GM19438 (cell line): ENCODE data around the gene PRR5L.

Source experiments
- ATAC-seq: cut with Tn5 transposase; IDR thresholded peaks from one replicate; pipeline ENCODE4 v1.9.1; 2021; ENCODE audit warnings: low read depth; ENCODE audit not compliant: unreplicated experiment

PRR5L gene

GRCh38 chr11:36426226-36426848, 130.2 kb downstream of the PRR5L start:
- ATAC-seq: no peak

- ATAC-seq: no peak
These were observed 131.0 kb downstream of the PRR5L start for GRCh38 chr11:36427079-36427478.

- ATAC-seq: no peak
These were observed 131.8 kb downstream of the PRR5L start for GRCh38 chr11:36427876-36428275.

- no peak for ATAC-seq
These were observed 135.5 kb downstream of the PRR5L start for GRCh38 chr11:36431429-36432092.

- ATAC-seq: no peak
These were observed 136.0 kb downstream of the PRR5L start for GRCh38 chr11:36432093-36432469.

- ATAC-seq: no peak
These were observed 136.7 kb downstream of the PRR5L start for GRCh38 chr11:36432738-36433137.

GRCh38 chr11:36436064-36436463, 140.0 kb downstream of the PRR5L start:
- ATAC-seq: no peak

GRCh38 chr11:36436589-36436988, 140.5 kb downstream of the PRR5L start:
- ATAC-seq: no peak

GRCh38 chr11:36437413-36437812, 141.3 kb downstream of the PRR5L start:
- ATAC-seq: no peak

- no peak for ATAC-seq
These were observed 142.0 kb downstream of the PRR5L start for GRCh38 chr11:36438126-36438525.

GRCh38 chr11:36441610-36442208, 145.6 kb downstream of the PRR5L start:
- peak; percentile 73 for ATAC-seq

- no peak for ATAC-seq
These were observed 147.6 kb downstream of the PRR5L start for GRCh38 chr11:36443661-36444060.

- no peak for ATAC-seq
These were observed 150.0 kb downstream of the PRR5L start for GRCh38 chr11:36446135-36446534.

- no peak for ATAC-seq
These were observed 151.4 kb downstream of the PRR5L start for GRCh38 chr11:36447514-36447913.

- ATAC-seq: no peak
These were observed 151.9 kb downstream of the PRR5L start for GRCh38 chr11:36447947-36448346.

GRCh38 chr11:36449561-36450096, 153.5 kb downstream of the PRR5L start:
- ATAC-seq: no peak

GRCh38 chr11:36450110-36450572, 154.1 kb downstream of the PRR5L start:
- peak; percentile 56 for ATAC-seq

- no peak for ATAC-seq
These were observed 155.0 kb downstream of the PRR5L start for GRCh38 chr11:36451045-36451444.

GRCh38 chr11:36451681-36452080, 155.6 kb downstream of the PRR5L start:
- ATAC-seq: no peak

- no peak for ATAC-seq
These were observed 156.3 kb downstream of the PRR5L start for GRCh38 chr11:36452236-36452940.

- no peak for ATAC-seq
These were observed 156.9 kb downstream of the PRR5L start for GRCh38 chr11:36452961-36453360.
